HEK293 (cell line): ENCODE measurements around the gene HSPH1.

Source experiments
- CTCF ChIA-PET: fragments of 350-600 bp; formaldehyde crosslinking; extraction: SDS; loops from one replicate; lab custom pipeline; 2021; ENCODE audit warnings: antibody characterized with exemption; lab: Yijun Ruan, JAX
- POLR2A ChIA-PET: fragments of 300-600 bp; formaldehyde crosslinking; extraction: SDS; loops from one replicate; lab custom pipeline; 2020; ENCODE audit warnings: antibody characterized with exemption, inconsistent platforms; lab: Yijun Ruan, JAX
- H3K27ac ChIP-seq: fragments of 200-500 bp; sonication (Bioruptor generic); 2 replicates; pipeline ENCODE4 v1.5.1; 2014; ENCODE audit warnings: low read depth, low read length, control low read depth, inconsistent platforms; ENCODE audit errors: extremely low read depth
- H3K36me3 ChIP-seq, 2 experiments: fragments of 200-500 bp in 1 of 2; sonication (Bioruptor generic) in 1 of 2; 1 replicate in 1 of 2; 2 replicates in 1 of 2; pipeline ENCODE4 v1.5.1; 2014 to 2017; ENCODE audit warnings: inconsistent platforms in 2 of 2, low read length in 2 of 2; ENCODE audit not compliant: control insufficient read depth in 2 of 2, insufficient read depth in 1 of 2
- H3K4me1 ChIP-seq: fragments of 200-500 bp; sonication (Bioruptor generic); 2 replicates; pipeline ENCODE4 v1.5.1; 2014; ENCODE audit warnings: mild to moderate bottlenecking, low read length, inconsistent platforms; ENCODE audit not compliant: control insufficient read depth, insufficient read depth
- H3K4me3 ChIP-seq: 2 replicates; pipeline ENCODE4 v1.5.1; 2011; ENCODE audit warnings: low read depth, mild to moderate bottlenecking, control low read depth, low read length, moderate library complexity
- H3K9me3 ChIP-seq: fragments of 200-500 bp; sonication (Bioruptor generic); 2 replicates; pipeline ENCODE4 v1.5.1; 2014; ENCODE audit warnings: low read depth, low read length, inconsistent platforms; ENCODE audit not compliant: control insufficient read depth, insufficient read depth
- BCL11B ChIP-seq: fragments of 450-650 bp; formaldehyde crosslinking; IDR thresholded peaks from 2 replicates; pipeline ENCODE4 v1.5.1; 2016; ENCODE audit warnings: low read depth, missing biosample characterization, missing genetic modification characterization
- INSM2 ChIP-seq: fragments of 450-650 bp; formaldehyde crosslinking; IDR thresholded peaks from 2 replicates; pipeline ENCODE4 v1.5.1; 2016; ENCODE audit warnings: missing biosample characterization, missing genetic modification characterization
- KLF1 ChIP-seq: fragments of 450-650 bp; formaldehyde crosslinking; IDR thresholded peaks from 2 replicates; pipeline ENCODE4 v1.5.1; 2016; ENCODE audit warnings: missing biosample characterization, missing genetic modification characterization
- PATZ1 ChIP-seq: fragments of 450-650 bp; formaldehyde crosslinking; IDR thresholded peaks from 2 replicates; pipeline ENCODE4 v1.5.1; 2016; ENCODE audit warnings: missing biosample characterization, missing genetic modification characterization
- PRDM1 ChIP-seq: fragments of 450-650 bp; formaldehyde crosslinking; IDR thresholded peaks from 2 replicates; pipeline ENCODE4; 2016; ENCODE audit warnings: missing biosample characterization, missing genetic modification characterization
- SCRT1 ChIP-seq: fragments of 450-650 bp; formaldehyde crosslinking; IDR thresholded peaks from 2 replicates; pipeline ENCODE4 v1.5.1; 2016; ENCODE audit warnings: missing biosample characterization, missing genetic modification characterization, borderline replicate concordance
- ZBTB26 ChIP-seq: fragments of 450-650 bp; formaldehyde crosslinking; optimal IDR thresholded peaks from 2 replicates; pipeline ENCODE3; 2016; ENCODE audit warnings: missing biosample characterization, mild to moderate bottlenecking, missing genetic modification characterization
- ZNF132 ChIP-seq: fragments of 450-650 bp; formaldehyde crosslinking; IDR thresholded peaks from 2 replicates; pipeline ENCODE4 v1.5.1; 2017; ENCODE audit warnings: missing biosample characterization, missing genetic modification characterization, borderline replicate concordance
- ZNF133 ChIP-seq: fragments of 450-650 bp; formaldehyde crosslinking; IDR thresholded peaks from 2 replicates; pipeline ENCODE4 v1.5.1; 2016; ENCODE audit warnings: missing biosample characterization, missing genetic modification characterization
- ZNF138 ChIP-seq: fragments of 450-650 bp; formaldehyde crosslinking; IDR thresholded peaks from 2 replicates; pipeline ENCODE4 v1.5.1; 2016; ENCODE audit warnings: missing biosample characterization, missing genetic modification characterization, borderline replicate concordance
- ZNF175 ChIP-seq: fragments of 450-650 bp; formaldehyde crosslinking; IDR thresholded peaks from 2 replicates; pipeline ENCODE4 v1.5.1; 2016; ENCODE audit warnings: missing biosample characterization, missing genetic modification characterization
- ZNF221 ChIP-seq: fragments of 450-650 bp; formaldehyde crosslinking; IDR thresholded peaks from 2 replicates; pipeline ENCODE4 v1.5.1; 2017; ENCODE audit warnings: missing biosample characterization, missing genetic modification characterization, borderline replicate concordance
- ZNF302 ChIP-seq: fragments of 450-650 bp; formaldehyde crosslinking; IDR thresholded peaks from 2 replicates; pipeline ENCODE4 v1.5.1; 2016; ENCODE audit warnings: missing biosample characterization, missing genetic modification characterization, low read depth
- ZNF311 ChIP-seq: fragments of 450-650 bp; formaldehyde crosslinking; IDR thresholded peaks from 2 replicates; pipeline ENCODE4 v1.5.1; 2017; ENCODE audit warnings: missing biosample characterization, missing genetic modification characterization, borderline replicate concordance
- ZNF341 ChIP-seq: fragments of 450-650 bp; formaldehyde crosslinking; IDR thresholded peaks from 2 replicates; pipeline ENCODE4; 2016; ENCODE audit warnings: low read depth, missing biosample characterization, missing genetic modification characterization
- ZNF391 ChIP-seq: fragments of 450-650 bp; formaldehyde crosslinking; IDR thresholded peaks from 2 replicates; pipeline ENCODE4 v1.5.1; 2016; ENCODE audit warnings: low read depth, missing biosample characterization, missing genetic modification characterization, borderline replicate concordance
- ZNF404 ChIP-seq: fragments of 450-650 bp; formaldehyde crosslinking; IDR thresholded peaks from 2 replicates; pipeline ENCODE4 v1.5.1; 2017; ENCODE audit warnings: missing biosample characterization, missing genetic modification characterization
- ZNF426 ChIP-seq: fragments of 450-650 bp; formaldehyde crosslinking; IDR thresholded peaks from 2 replicates; pipeline ENCODE4 v1.5.1; 2017; ENCODE audit warnings: missing biosample characterization, missing genetic modification characterization, mild to moderate bottlenecking, inconsistent platforms, moderate library complexity
- ZNF654 ChIP-seq: fragments of 450-650 bp; formaldehyde crosslinking; IDR thresholded peaks from 2 replicates; pipeline ENCODE4 v1.5.1; 2016; ENCODE audit warnings: low read depth, missing biosample characterization, missing genetic modification characterization
- ZNF707 ChIP-seq: fragments of 450-650 bp; formaldehyde crosslinking; IDR thresholded peaks from 2 replicates; pipeline ENCODE4 v1.5.1; 2016; ENCODE audit warnings: missing biosample characterization, missing genetic modification characterization
- ZNF837 ChIP-seq: fragments of 450-650 bp; formaldehyde crosslinking; IDR thresholded peaks from 2 replicates; pipeline ENCODE4 v1.5.1; 2016; ENCODE audit warnings: missing biosample characterization, missing genetic modification characterization
- TF ChIP-seq, protein P1 (sequence below): fragments of 450-650 bp; formaldehyde crosslinking; IDR thresholded peaks from 2 replicates; pipeline ENCODE4 v1.5.1; 2016; ENCODE audit warnings: missing biosample characterization, missing genetic modification characterization
- TF ChIP-seq, protein P2 (sequence below): IDR thresholded peaks from 2 replicates; pipeline ENCODE4 v1.6.1; 2011; ENCODE audit warnings: mild to moderate bottlenecking, low read depth, low read length, borderline replicate concordance
- TF ChIP-seq, protein P3 (sequence below): fragments of 450-650 bp; formaldehyde crosslinking; IDR thresholded peaks from 2 replicates; pipeline ENCODE4 v1.5.1; 2016; ENCODE audit warnings: missing biosample characterization, missing genetic modification characterization
- TF ChIP-seq, protein P4 (sequence below): fragments of 450-650 bp; formaldehyde crosslinking; IDR thresholded peaks from 2 replicates; pipeline ENCODE4 v1.5.1; 2017; ENCODE audit warnings: missing biosample characterization, missing genetic modification characterization

HSPH1 gene

DNA sequence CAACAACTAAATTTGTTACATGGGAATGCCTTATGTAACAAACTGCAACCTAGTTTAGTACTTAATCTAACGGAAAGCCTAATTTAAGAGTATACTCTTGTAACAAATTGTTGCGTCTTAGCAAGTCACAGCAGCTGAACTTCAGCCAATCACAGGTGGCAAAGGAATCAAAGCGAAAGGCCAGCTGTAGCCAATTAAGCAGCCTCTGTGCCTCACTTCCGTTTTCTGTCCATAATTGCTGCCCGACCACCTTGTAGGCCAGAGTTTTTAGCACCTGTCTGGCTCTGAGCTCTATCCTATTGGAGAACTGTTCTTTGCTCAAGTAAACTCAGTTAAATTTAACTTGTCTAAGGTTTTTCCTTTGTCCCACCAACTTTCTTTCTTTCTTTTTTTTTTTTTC lies 18.1 kb upstream of the HSPH1 start:
- H3K27ac ChIP-seq, result no peak overlapping the region
- H3K9me3 ChIP-seq, result no peaks in the 10 kb centered on the region
- TF ChIP-seq ZNF302 (tag by site-specific recombination) (no peak), ZNF311 (tag by site-specific recombination) (no peak), ZNF837 (tag by site-specific recombination) (no peak), ZNF133 (tag by site-specific recombination) (no peak), SCRT1 (tag by site-specific recombination) (no peak), ZNF391 (tag by site-specific recombination) (no peak), ZNF341 (tag by site-specific recombination) (no peak), ZNF132 (tag by site-specific recombination) (no peak), ZNF654 (tag by site-specific recombination) (no peak), ZNF404 (no peak), INSM2 (tag by site-specific recombination) (no peak), BCL11B (no peak)
- TF ChIP-seq, protein P1, sequence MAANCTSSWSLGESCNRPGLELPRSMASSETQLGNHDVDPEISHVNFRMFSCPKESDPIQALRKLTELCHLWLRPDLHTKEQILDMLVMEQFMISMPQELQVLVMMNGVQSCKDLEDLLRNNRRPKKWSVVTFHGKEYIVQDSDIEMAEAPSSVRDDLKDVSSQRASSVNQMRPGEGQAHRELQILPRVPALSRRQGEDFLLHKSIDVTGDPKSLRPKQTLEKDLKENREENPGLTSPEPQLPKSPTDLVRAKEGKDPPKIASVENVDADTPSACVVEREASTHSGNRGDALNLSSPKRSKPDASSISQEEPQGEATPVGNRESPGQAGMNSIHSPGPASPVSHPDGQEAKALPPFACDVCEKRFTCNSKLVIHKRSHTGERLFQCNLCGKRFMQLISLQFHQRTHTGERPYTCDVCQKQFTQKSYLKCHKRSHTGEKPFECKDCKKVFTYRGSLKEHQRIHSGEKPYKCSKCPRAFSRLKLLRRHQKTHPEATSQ, result no peak
- TF ChIP-seq, protein P2, sequence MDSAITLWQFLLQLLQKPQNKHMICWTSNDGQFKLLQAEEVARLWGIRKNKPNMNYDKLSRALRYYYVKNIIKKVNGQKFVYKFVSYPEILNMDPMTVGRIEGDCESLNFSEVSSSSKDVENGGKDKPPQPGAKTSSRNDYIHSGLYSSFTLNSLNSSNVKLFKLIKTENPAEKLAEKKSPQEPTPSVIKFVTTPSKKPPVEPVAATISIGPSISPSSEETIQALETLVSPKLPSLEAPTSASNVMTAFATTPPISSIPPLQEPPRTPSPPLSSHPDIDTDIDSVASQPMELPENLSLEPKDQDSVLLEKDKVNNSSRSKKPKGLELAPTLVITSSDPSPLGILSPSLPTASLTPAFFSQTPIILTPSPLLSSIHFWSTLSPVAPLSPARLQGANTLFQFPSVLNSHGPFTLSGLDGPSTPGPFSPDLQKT, result no peak
- TF ChIP-seq, protein P3, sequence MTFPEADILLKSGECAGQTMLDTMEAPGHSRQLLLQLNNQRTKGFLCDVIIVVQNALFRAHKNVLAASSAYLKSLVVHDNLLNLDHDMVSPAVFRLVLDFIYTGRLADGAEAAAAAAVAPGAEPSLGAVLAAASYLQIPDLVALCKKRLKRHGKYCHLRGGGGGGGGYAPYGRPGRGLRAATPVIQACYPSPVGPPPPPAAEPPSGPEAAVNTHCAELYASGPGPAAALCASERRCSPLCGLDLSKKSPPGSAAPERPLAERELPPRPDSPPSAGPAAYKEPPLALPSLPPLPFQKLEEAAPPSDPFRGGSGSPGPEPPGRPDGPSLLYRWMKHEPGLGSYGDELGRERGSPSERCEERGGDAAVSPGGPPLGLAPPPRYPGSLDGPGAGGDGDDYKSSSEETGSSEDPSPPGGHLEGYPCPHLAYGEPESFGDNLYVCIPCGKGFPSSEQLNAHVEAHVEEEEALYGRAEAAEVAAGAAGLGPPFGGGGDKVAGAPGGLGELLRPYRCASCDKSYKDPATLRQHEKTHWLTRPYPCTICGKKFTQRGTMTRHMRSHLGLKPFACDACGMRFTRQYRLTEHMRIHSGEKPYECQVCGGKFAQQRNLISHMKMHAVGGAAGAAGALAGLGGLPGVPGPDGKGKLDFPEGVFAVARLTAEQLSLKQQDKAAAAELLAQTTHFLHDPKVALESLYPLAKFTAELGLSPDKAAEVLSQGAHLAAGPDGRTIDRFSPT (tag by site-specific recombination), result no peak
- TF ChIP-seq, protein P4, sequence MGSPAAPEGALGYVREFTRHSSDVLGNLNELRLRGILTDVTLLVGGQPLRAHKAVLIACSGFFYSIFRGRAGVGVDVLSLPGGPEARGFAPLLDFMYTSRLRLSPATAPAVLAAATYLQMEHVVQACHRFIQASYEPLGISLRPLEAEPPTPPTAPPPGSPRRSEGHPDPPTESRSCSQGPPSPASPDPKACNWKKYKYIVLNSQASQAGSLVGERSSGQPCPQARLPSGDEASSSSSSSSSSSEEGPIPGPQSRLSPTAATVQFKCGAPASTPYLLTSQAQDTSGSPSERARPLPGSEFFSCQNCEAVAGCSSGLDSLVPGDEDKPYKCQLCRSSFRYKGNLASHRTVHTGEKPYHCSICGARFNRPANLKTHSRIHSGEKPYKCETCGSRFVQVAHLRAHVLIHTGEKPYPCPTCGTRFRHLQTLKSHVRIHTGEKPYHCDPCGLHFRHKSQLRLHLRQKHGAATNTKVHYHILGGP (tag by site-specific recombination), result no peak
- H3K4me1 ChIP-seq, result no peaks in the 10 kb centered on the region; the same call in 1 of the 2 replicates
- no peaks in the 10 kb centered on the region for H3K36me3 ChIP-seq
- H3K4me3 ChIP-seq, result no peak overlapping the region
- CTCF ChIA-PET, result no interaction called here
- POLR2A ChIA-PET, result interaction anchor here (0.7 kb wide), 1 partner anchor 18 kb away, joined by 3 read pairs; the partner anchor contains the start of gene HSPH1

DNA sequence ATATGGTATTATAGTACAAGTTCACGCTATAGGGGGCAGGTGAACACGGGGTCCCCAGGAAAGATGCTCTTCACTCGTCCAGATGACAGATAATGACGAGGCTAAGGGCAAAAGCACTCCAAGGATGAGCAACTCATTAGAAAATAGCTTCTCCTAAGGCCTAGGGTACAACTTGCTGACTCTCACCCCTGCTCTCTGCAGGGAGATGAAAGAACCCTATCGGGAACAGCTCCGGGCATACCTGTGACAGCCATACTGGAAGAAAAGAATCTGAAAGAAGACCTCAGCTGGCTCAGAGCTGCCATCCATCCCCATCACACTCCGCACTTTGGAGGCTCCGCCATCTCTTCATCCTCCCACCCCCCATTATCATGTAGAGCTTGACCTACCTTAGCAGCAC lies 17.5 kb upstream of the HSPH1 start:
- Histone ChIP-seq H3K4me1 (no peaks in the 10 kb centered on the region; the same call in 1 of the 2 replicates), H3K36me3 (no peaks in the 10 kb centered on the region), H3K9me3 (no peaks in the 10 kb centered on the region), H3K4me3 (no peak overlapping the region), H3K27ac (no peak overlapping the region)
- POLR2A ChIA-PET, result interaction anchor here (0.7 kb wide), 1 partner anchor 18 kb away, joined by 3 read pairs; the partner anchor contains the start of gene HSPH1
- CTCF ChIA-PET, result no interaction called here
- TF ChIP-seq ZNF221 (tag by site-specific recombination) (no peak), KLF1 (no peak), ZBTB26 (tag by site-specific recombination) (no peak), PRDM1 (no peak), ZNF175 (tag by site-specific recombination) (no peak), ZNF426 (tag by site-specific recombination) (no peak), ZNF138 (no peak), ZNF133 (tag by site-specific recombination) (no peak), ZNF707 (tag by site-specific recombination) (no peak), PATZ1 (no peak)
